GM12878 (cell line): ENCODE measurements around the gene PPDPF. TPM values are rescaled to one million over a fixed set of nuclear protein-coding genes. Genes with fewer than 3 reads are reported as not detected.

ENCODE experiments used
- ATAC-seq: fragments of 200-7000 bp; cut with Tn5 transposase; 3 replicates; pipeline ENCODE4 v1.9.1; 2020; ENCODE audit warnings: mild to moderate bottlenecking, moderate library complexity
- BruUV-seq: library from RNA; stranded (reverse); fragments of 400-500 nt; replicated peaks from 2 replicates; lab custom pipeline; 2021; lab: Mats Ljungman, UMichigan
- CTCF ChIA-PET: fragments of 300-600 bp; sonication (Branson Sonifier 250); formaldehyde crosslinking; extraction: SDS; loops from one replicate; lab custom pipeline; 2021; ENCODE audit warnings: inconsistent platforms; lab: Yijun Ruan, JAX
- POLR2A ChIA-PET: fragments of 350-600 bp; formaldehyde crosslinking; extraction: SDS; loops from one replicate; lab custom pipeline; 2021; ENCODE audit warnings: inconsistent platforms; lab: Charles Lee
- RAD21 ChIA-PET: fragments of 300-600 bp; sonication (Branson Sonifier 250); formaldehyde crosslinking; loops from one replicate; lab custom pipeline; 2023; ENCODE audit warnings: antibody characterized with exemption; ENCODE audit not compliant: unreplicated experiment; lab: Charles Lee
- SMC1A ChIA-PET: fragments of 300-600 bp; sonication (Branson Sonifier 250); formaldehyde crosslinking; loops from one replicate; lab custom pipeline; 2023; ENCODE audit not compliant: unreplicated experiment, uncharacterized antibody; lab: Charles Lee
- DNase-seq: peaks from one replicate; pipeline ENCODE4 v3.0.0-alpha.2; 2011; ENCODE audit warnings: low read depth, low spot score
- FAIRE-seq: peaks from 3 replicates; lab custom pipeline; 2011; peaks lifted over from hg19 to GRCh38; lab: Jason Lieb, UNC
- H2AFZ ChIP-seq: 2 replicates; pipeline ENCODE4 v1.6.0; 2011; ENCODE audit warnings: low read depth, low read length, control low read depth; ENCODE audit not compliant: control insufficient read depth
- H3K27ac ChIP-seq: 2 replicates; pipeline ENCODE4 v1.5.1; 2011; ENCODE audit warnings: control low read depth; ENCODE audit not compliant: control insufficient read depth, insufficient read depth
- H3K27me3 ChIP-seq, 2 experiments: replicated peaks in 1 of 2; 2 replicates each; pipeline versions ENCODE4 v1.6.0 to v1.6.1; 2011; ENCODE audit warnings: low read length in 1 of 2; ENCODE audit not compliant: control insufficient read depth in 2 of 2, insufficient read depth in 2 of 2
- H3K36me3 ChIP-seq, 2 experiments: 2 replicates each; pipeline ENCODE4 v1.5.1; 2011; ENCODE audit warnings: low read length in 1 of 2; ENCODE audit not compliant: control insufficient read depth in 2 of 2, insufficient read depth in 2 of 2
- H3K4me1 ChIP-seq: 2 replicates; pipeline ENCODE4 v1.6.1; 2011; ENCODE audit warnings: mild to moderate bottlenecking, low read length, moderate library complexity, mixed read lengths; ENCODE audit not compliant: control insufficient read depth, insufficient read depth
- H3K4me2 ChIP-seq: 2 replicates; pipeline ENCODE4 v1.6.0; 2011; ENCODE audit warnings: control low read depth; ENCODE audit not compliant: control insufficient read depth, insufficient read depth
- H3K4me3 ChIP-seq: fragments of 200-600 bp; sonication (generic); 2 replicates; pipeline ENCODE4 v1.5.1; 2016
- H3K79me2 ChIP-seq: 2 replicates; pipeline ENCODE4 v1.6.0; 2011; ENCODE audit warnings: low read length; ENCODE audit not compliant: control insufficient read depth, insufficient read depth
- H3K9ac ChIP-seq: 2 replicates; pipeline ENCODE4 v1.8.0; 2011; ENCODE audit warnings: low read length, control low read depth, mixed read lengths; ENCODE audit not compliant: control insufficient read depth, insufficient read depth
- H3K9me3 ChIP-seq: replicated peaks from 3 replicates; pipeline ENCODE4 v1.5.1; 2011; ENCODE audit warnings: mild to moderate bottlenecking, low read length; ENCODE audit not compliant: control insufficient read depth, insufficient read depth
- H4K20me1 ChIP-seq: 2 replicates; pipeline ENCODE4 v1.6.0; 2011; ENCODE audit not compliant: control insufficient read depth, insufficient read depth
- CUX1 ChIP-seq: IDR thresholded peaks from 2 replicates; pipeline ENCODE4 v1.6.1; 2012; ENCODE audit warnings: improper control_type of control experiment, low read depth, low read length; ENCODE audit not compliant: insufficient replicate concordance
- E2F4 ChIP-seq: IDR thresholded peaks from 2 replicates; pipeline ENCODE4 v1.6.1; 2012; ENCODE audit warnings: low read depth, low read length, improper control_type of control experiment
- MEF2A ChIP-seq: IDR thresholded peaks from 2 replicates; pipeline ENCODE4 v1.6.1; 2011; ENCODE audit warnings: low read depth, mild to moderate bottlenecking, low read length, moderate library complexity; ENCODE audit not compliant: insufficient read depth
- USF2 ChIP-seq: IDR thresholded peaks from 2 replicates; pipeline ENCODE4 v1.6.1; 2011; ENCODE audit warnings: low read depth, low read length, improper control_type of control experiment, borderline replicate concordance
- WGBS: methylation state at CpG from one replicate; pipeline ENCODE4 v1.1.6; 2016; ENCODE audit warnings: low lambda C conversion rate; ENCODE audit not compliant: insufficient replicate concordance, insufficient coverage; ENCODE audit errors: missing lambda C conversion rate; 5-methylcytosine and 5-hydroxymethylcytosine counted together
- in situ Hi-C: fragments of 300-500 bp; cut with MboI; formaldehyde crosslinking; loops from 9 replicates; pipeline ENCODE4 v1.14.3; 2018; ENCODE audit warnings: mixed read lengths
- intact Hi-C: fragments of 100-400 bp; cut with micrococcal nuclease; formaldehyde crosslinking; loops from one replicate; pipeline ENCODE4 v1.14.2; 2022; ENCODE audit not compliant: unreplicated experiment
- polyA plus RNA-seq, 11 experiments: library from polyadenylated mRNA; depleted of rRNA in 4 of 11; unstranded in 6 of 11; stranded (reverse) in 5 of 11; fragments of >200 nt; fragmentation: Nextera tagmentation in 4 of 11; fragmentation: Illumina TruSeq in 1 of 11; extraction: Ambion mirVana in 4 of 11; extraction: Trizol in 1 of 11; gene quantifications; 1 replicate in 1 of 11; 2 replicates in 10 of 11; pipeline versions ENCODE4 v1.2.1 to v1.2.3, GENCODE V29; 2011 to 2016; ENCODE audit warnings: inconsistent platforms in 2 of 11, missing spikeins in 2 of 11, low read depth in 1 of 11
- total RNA-seq, 4 experiments: library from RNA; depleted of rRNA in 3 of 4; stranded (reverse); fragments of >200 nt in 3 of 4; fragmentation: Illumina TruSeq in 1 of 4; extraction: Trizol in 1 of 4; gene quantifications; 2 replicates each; pipeline versions ENCODE4 v1.2.1 to v1.2.3, GENCODE V29; 2013 to 2021

PPDPF gene
- total and polyA plus RNA-seq, 10 of the 15 experiments (the other 5 are each of a cell fraction or from before 2014, with no cell fraction given): 0.32 to 154 (median 22.8) TPM

GRCh38 chr20:63497138-63497945 is 23.2 kb upstream of the PPDPF start:
- FAIRE-seq (no peak), ATAC-seq (no peak), DNase-seq (no peak)
- ChIA-PET SMC1A (interaction anchor here (1.2 to 2.3 kb wide), 3 partner anchors 31 to 76 kb away, joined by 4 to 12 read pairs (median 5); partner anchors contain the start of genes HELZ2 and PTK6), RAD21 (interaction anchor here (0.9 to 1.7 kb wide), 2 partner anchors 41 to 144 kb away, joined by 3 to 12 read pairs; partner anchors contain the start of gene PTK6), CTCF (interaction anchor here (0.9 to 2.6 kb wide), 10 partner anchors 13 to 81 kb away, joined by 3 to 19 read pairs (median 3); partner anchors contain the start of gene PTK6), POLR2A (no interaction called here)
- H3K9ac ChIP-seq: no peak overlapping the region
- no peak overlapping the region for H3K4me3 ChIP-seq
- no peaks in the 10 kb centered on the region for H4K20me1 ChIP-seq
- H3K4me1 ChIP-seq: no peaks in the 10 kb centered on the region
- no peak overlapping the region for H3K27ac ChIP-seq
- H3K79me2 ChIP-seq: no peaks in the 10 kb centered on the region
- H3K27me3 ChIP-seq: peaks cover 1 to 4% of the 10 kb centered on the region in 2 experiments; a peak in 3 of 4 replicates
- in situ Hi-C loops (no loop called here), intact Hi-C loops (no loop called here)
- no TSS peak for BruUV-seq
- no peaks in the 10 kb centered on the region for H3K36me3 ChIP-seq
- H2AFZ ChIP-seq: no peak overlapping the region
- no peaks in the 10 kb centered on the region for H3K9me3 ChIP-seq
- no peak overlapping the region for H3K4me2 ChIP-seq
- 32% methylated on average over 20 of the region's 20 CpGs for WGBS
- TF ChIP-seq CUX1 (no peak), E2F4 (no peak), USF2 (no peak), MEF2A (no peak)
